Gastroesophageal sphincter (tissue), 3 donors: ENCODE results near the gene PARD6B.

Experiments
- CTCF ChIP-seq, 4 experiments: fragments of 200-600 bp in 2 of 4; fragments of 450-650 bp in 2 of 4; sonication (generic) in 1 of 4; IDR thresholded peaks; one replicate each; pipeline ENCODE4 v1.5.1; 2017 to 2019; ENCODE audit warnings: antibody characterized with exemption in 4 of 4, mild to moderate bottlenecking in 2 of 4, moderate library complexity in 2 of 4
- EP300 ChIP-seq: sonication (generic); formaldehyde crosslinking; IDR thresholded peaks from one replicate; pipeline ENCODE4 v1.6.1; 2017; ENCODE audit warnings: antibody characterized with exemption, mild to moderate bottlenecking
- POLR2A ChIP-seq, 2 donors: fragments of 450-650 bp; IDR thresholded peaks; one replicate each; pipeline ENCODE4 v1.6.1; 2017; ENCODE audit warnings: antibody characterized with exemption in 2 of 2, mild to moderate bottlenecking in 2 of 2, moderate library complexity in 1 of 2
- POLR2AphosphoS5 ChIP-seq: sonication (generic); formaldehyde crosslinking; IDR thresholded peaks from one replicate; pipeline ENCODE4 v1.6.1; 2017; ENCODE audit warnings: antibody characterized with exemption

- TF ChIP-seq POLR2A (IDR thresholded peaks at IDR 0.05) (no peak), CTCF (IDR thresholded peaks at IDR 0.05) (no peak), POLR2AphosphoS5 (peak; percentile 3), EP300 (no peak)
Observed at GRCh38 chr20:50789968-50790650, 58.7 kb downstream of the PARD6B start.
